Measurements from ENCODE around the gene MYO18B. TPM values are rescaled to one million over a fixed set of nuclear protein-coding genes. Genes with fewer than 3 reads are reported as not detected.

MYO18B gene
- total and polyA plus RNA-seq, 2 of the 8 experiments (the other 6 are each of a cell fraction or from before 2014, with no cell fraction given): 0.62 to 0.78 TPM

- no peak overlapping the region for H3K9ac ChIP-seq (replicated peaks in 1 of 4; ENCODE audit: extremely low read depth in 1 of 4, low read depth in 3 of 4, low read length in 3 of 4)
- H3K56ac ChIP-seq (replicated peaks; ENCODE audit: insufficient read length, low read depth, low read length): no peak overlapping the region
- no peak overlapping the region for H2BK20ac ChIP-seq (ENCODE audit: low read length)
- no peak overlapping the region for H3K14ac ChIP-seq (ENCODE audit: insufficient read length)
- no peaks in the 10 kb centered on the region for H3K23me2 ChIP-seq (ENCODE audit: low read depth, low read length)
- H3K27me3 ChIP-seq (replicated peaks in 1 of 4; ENCODE audit: control insufficient read depth in 3 of 4, extremely low read depth in 1 of 4, insufficient read depth in 3 of 4, low read length in 3 of 4): no peaks in the 10 kb centered on the region
- no peaks in the 10 kb centered on the region; a peak in 1 of 7 replicates for H3K4me1 ChIP-seq (replicated peaks in 1 of 4; ENCODE audit: control insufficient read depth in 3 of 4, insufficient read depth in 4 of 4, low read length in 3 of 4)
- no peak overlapping the region for H2BK12ac ChIP-seq (ENCODE audit: low read depth, low read length)
- H3K4me3 ChIP-seq (ENCODE audit: extremely low read depth in 1 of 4, insufficient read depth in 2 of 4, low read depth in 3 of 4, low read length in 4 of 4): no peak overlapping the region
- H3K18ac ChIP-seq (ENCODE audit: extremely low read depth, low read length): no peak overlapping the region
- DNase-seq (ENCODE audit: low read depth in 1 of 2, low spot score in 2 of 2) (no peak), FAIRE-seq (no peak)
- no peak overlapping the region for H2AFZ ChIP-seq (ENCODE audit: low read length)
- CTCF ChIA-PET (ENCODE audit: partially characterized antibody): interaction anchor here (1.3 kb wide), 1 partner anchor 76 kb away, joined by 4 read pairs; no protein-coding TSS in a partner anchor
- POLR2A ChIA-PET (ENCODE audit: partially characterized antibody): no interaction called here
- no peak overlapping the region for H2AK5ac ChIP-seq (ENCODE audit: low read depth, low read length)
- H3K4ac ChIP-seq (replicated peaks; ENCODE audit: insufficient read length, low read depth, low read length): no peak overlapping the region
- H3K4me2 ChIP-seq (ENCODE audit: insufficient read depth in 1 of 2, low read depth in 2 of 2, low read length in 2 of 2): no peak overlapping the region
- H4K20me1 ChIP-seq (replicated peaks in 1 of 2; ENCODE audit: control insufficient read depth in 1 of 2, insufficient read depth in 2 of 2, low read length in 2 of 2): peaks cover 0 to 3% of the 10 kb centered on the region in 2 experiments
- no peak overlapping the region for H4K5ac ChIP-seq (ENCODE audit: insufficient read length, low read depth, low read length)
- no peak overlapping the region for H3K23ac ChIP-seq (ENCODE audit: insufficient read length)
- no peak overlapping the region for H2BK5ac ChIP-seq (ENCODE audit: low read depth, low read length)
- no peaks in the 10 kb centered on the region for H3K79me2 ChIP-seq (ENCODE audit: control insufficient read depth in 1 of 2, insufficient read depth in 2 of 2, low read length in 2 of 2)
- no peaks in the 10 kb centered on the region for H3K79me1 ChIP-seq (ENCODE audit: low read depth, low read length)
- no peak overlapping the region for H4K91ac ChIP-seq (replicated peaks; ENCODE audit: insufficient read length, low read length)
- H2BK120ac ChIP-seq (replicated peaks; ENCODE audit: low read depth, low read length): no peak overlapping the region
- WGBS, 2 experiments (ENCODE audit: extremely low coverage in 1 of 2, insufficient coverage in 1 of 2, insufficient read length in 1 of 2, insufficient replicate concordance in 2 of 2, low coverage in 1 of 2, low lambda C conversion rate in 2 of 2, missing lambda C conversion rate in 1 of 2): 91% methylated on average over 9 of the region's 9 CpGs; no CpG with 5 or more reads in 1 of the 2 experiments
- no peak overlapping the region for H2BK15ac ChIP-seq (ENCODE audit: low read length)
- H3K27ac ChIP-seq (ENCODE audit: low read depth, low read length): no peak overlapping the region
- H3K36me3 ChIP-seq (ENCODE audit: control insufficient read depth in 2 of 4, insufficient read depth in 4 of 4, low read length in 3 of 4): no peaks in the 10 kb centered on the region
- peaks cover 6 to 11% of the 10 kb centered on the region in 2 experiments; a peak in 2 of 4 replicates for H3K9me3 ChIP-seq (ENCODE audit: insufficient read depth in 2 of 2, low read depth in 1 of 2, low read length in 1 of 2)
- H4K8ac ChIP-seq (ENCODE audit: extremely low read depth, insufficient read depth, low read length): no peak overlapping the region
- TF ChIP-seq KDM1A (IDR thresholded peaks at IDR 0.05; ENCODE audit: borderline replicate concordance, low read length) (no peak), ATF3 (IDR thresholded peaks at IDR 0.05; ENCODE audit: insufficient read depth, low read depth, low read length) (no peak), TCF12 (IDR thresholded peaks at IDR 0.05; ENCODE audit: low read depth, low read length) (no peak), SAP30 (IDR thresholded peaks at IDR 0.05; ENCODE audit: insufficient read depth, insufficient replicate concordance, low read length) (no peak), CHD1 (IDR thresholded peaks at IDR 0.05; ENCODE audit: low read depth, low read length) (no peak), TAF7 (optimal IDR thresholded peaks at IDR 0.05; ENCODE audit: borderline replicate concordance, low read depth, low read length) (no peak), POU5F1 (IDR thresholded peaks at IDR 0.05; ENCODE audit: low read depth, low read length) (no peak), YY1 (IDR thresholded peaks at IDR 0.05; ENCODE audit: low read depth, low read length) (no peak), SP4 (IDR thresholded peaks at IDR 0.05; ENCODE audit: low read length) (no peak), CBX8 (IDR thresholded peaks at IDR 0.05; ENCODE audit: borderline replicate concordance, low read depth, low read length) (no peak), PHF8 (conservative IDR thresholded peaks at IDR 0.05; ENCODE audit: low read depth, low read length) (no peak), POLR2AphosphoS5 (IDR thresholded peaks at IDR 0.05; ENCODE audit: low read depth, low read length) (no peak), SUZ12 (IDR thresholded peaks at IDR 0.05; ENCODE audit: low read length) (no peak), MAX (IDR thresholded peaks at IDR 0.05) (no peak), CREB1 (IDR thresholded peaks at IDR 0.05) (no peak)
These were observed 85.4 kb downstream of the MYO18B start for GRCh38 chr22:25827415-25827814.
